M059J (cell line): Measurements from ENCODE around the gene NT5C2. TPM values are rescaled to one million over a fixed set of nuclear protein-coding genes. Genes with fewer than 3 reads are reported as not detected.
A peak's percentile ranks its signal among the peaks of the same experiment; 100 is the strongest.

Source experiments
- DNase-seq: peaks from one replicate; pipeline ENCODE4 v3.0.0-alpha.2; 2012; ENCODE audit warnings: low read depth
- total RNA-seq: library from RNA; depleted of rRNA; stranded (reverse); fragments of >200 nt; shearing (Covaris generic); gene quantifications from 2 replicates; pipeline ENCODE4 v1.2.3, GENCODE V29; 2014

The NT5C2 gene
- total RNA-seq, 1 experiment from 2014 or later = 71.4 TPM

- DNase-seq = no peak
These were observed 68.5 kb downstream of the NT5C2 start for GRCh38 chr10:103124420-103125096.

- no peak for DNase-seq
These were observed 69.6 kb downstream of the NT5C2 start for GRCh38 chr10:103123282-103124024.

- no peak for DNase-seq
These were observed 71.9 kb downstream of the NT5C2 start for GRCh38 chr10:103120977-103121735.

GRCh38 chr10:103120546-103120945, 72.5 kb downstream of the NT5C2 start:
- DNase-seq = no peak

GRCh38 chr10:103117247-103117646, 75.8 kb downstream of the NT5C2 start:
- DNase-seq = no peak

GRCh38 chr10:103114876-103115275, 78.2 kb downstream of the NT5C2 start:
- no peak for DNase-seq

- DNase-seq = no peak
These were observed 80.9 kb downstream of the NT5C2 start for GRCh38 chr10:103111918-103112877.

GRCh38 chr10:103111031-103111917, 81.8 kb downstream of the NT5C2 start:
- peak; percentile 8 for DNase-seq

- DNase-seq = no peak
These were observed 82.7 kb downstream of the NT5C2 start for GRCh38 chr10:103110407-103110806.

GRCh38 chr10:103109821-103110220, 83.3 kb downstream of the NT5C2 start:
- no peak for DNase-seq

GRCh38 chr10:103106539-103106938, 86.5 kb downstream of the NT5C2 start:
- no peak for DNase-seq

GRCh38 chr10:103105462-103105861, 87.6 kb downstream of the NT5C2 start:
- DNase-seq = no peak

GRCh38 chr10:103104721-103105120, 88.4 kb downstream of the NT5C2 start:
- DNase-seq = no peak

- no peak for DNase-seq
These were observed 89.1 kb downstream of the NT5C2 start for GRCh38 chr10:103103989-103104388.

- DNase-seq = no peak
These were observed 90.9 kb downstream of the NT5C2 start for GRCh38 chr10:103102195-103102594.

GRCh38 chr10:103100620-103101019, 92.5 kb downstream of the NT5C2 start:
- no peak for DNase-seq

GRCh38 chr10:103098240-103098639, 94.8 kb downstream of the NT5C2 start:
- DNase-seq = no peak

- no peak for DNase-seq
These were observed 96.9 kb downstream of the NT5C2 start for GRCh38 chr10:103096130-103096529.

- DNase-seq = no peak
These were observed 98.1 kb downstream of the NT5C2 start for GRCh38 chr10:103095005-103095404.

- DNase-seq = no peak
These were observed 102.2 kb downstream of the NT5C2 start for GRCh38 chr10:103090911-103091310.
